Activated CD4-positive, alpha-beta T cell treated with anti-CD3 and anti-CD28 coated beads for 1 hour (primary cell): ENCODE results near the gene PHTF2.
"Not testable (repeated sequence)": the region's sequence is repeated elsewhere in the genome, so short reads cannot be mapped to it uniquely, and the experiment has no call there.

ENCODE experiments used
- DNase-seq: peaks from one replicate; pipeline ENCODE4 v3.0.0-alpha.2; 2020

The PHTF2 gene

GRCh38 chr7:77944183-77945182, 145.9 kb downstream of the PHTF2 start:
- DNase-seq = no peak

GRCh38 chr7:77950548-77950947, 152.0 kb downstream of the PHTF2 start:
- DNase-seq = no peak

GRCh38 chr7:77954773-77955555, 156.4 kb downstream of the PHTF2 start:
- DNase-seq = no peak

GRCh38 chr7:77958436-77958835, 159.9 kb downstream of the PHTF2 start:
- DNase-seq = no peak

GRCh38 chr7:77959080-77959479, 160.5 kb downstream of the PHTF2 start:
- DNase-seq = no peak

- no peak for DNase-seq
Observed at GRCh38 chr7:77960336-77960735, 161.8 kb downstream of the PHTF2 start.

GRCh38 chr7:77967429-77967828, 168.9 kb downstream of the PHTF2 start:
- no peak for DNase-seq

- DNase-seq = no peak
Observed at GRCh38 chr7:77971726-77972125, 173.2 kb downstream of the PHTF2 start.

- no peak for DNase-seq
Observed at GRCh38 chr7:77975672-77976480, 177.3 kb downstream of the PHTF2 start.

GRCh38 chr7:77979219-77979618, 180.6 kb downstream of the PHTF2 start:
- DNase-seq = no peak

GRCh38 chr7:77980087-77980713, 181.6 kb downstream of the PHTF2 start:
- DNase-seq = no peak

GRCh38 chr7:77982926-77983550, 184.5 kb downstream of the PHTF2 start:
- no peak for DNase-seq

GRCh38 chr7:77983973-77984372, 185.4 kb downstream of the PHTF2 start:
- no peak for DNase-seq

- DNase-seq = no peak
Observed at GRCh38 chr7:77985232-77985973, 186.8 kb downstream of the PHTF2 start.

GRCh38 chr7:77985974-77986339, 187.4 kb downstream of the PHTF2 start:
- DNase-seq = no peak

- no peak for DNase-seq
Observed at GRCh38 chr7:77989981-77990566, 191.5 kb downstream of the PHTF2 start.

GRCh38 chr7:77991656-77992055, 193.1 kb downstream of the PHTF2 start:
- no peak for DNase-seq

GRCh38 chr7:77993838-77994237, 195.3 kb downstream of the PHTF2 start:
- no peak for DNase-seq

GRCh38 chr7:77995717-77996116, 197.1 kb downstream of the PHTF2 start:
- DNase-seq = no peak

GRCh38 chr7:77999168-77999567, 200.6 kb downstream of the PHTF2 start:
- not testable (repeated sequence) for DNase-seq

- no peak for DNase-seq
Observed at GRCh38 chr7:78002021-78002420, 203.4 kb downstream of the PHTF2 start.
